Heart left ventricle (tissue), 13 donors: ENCODE data around the gene DKK3.

ENCODE experiments used
- CTCF ChIP-seq, 12 donors: fragments of 200-600 bp; sonication (generic) in 4 of 12; IDR thresholded peaks; one replicate each; pipeline versions ENCODE4 v1.5.0 to v1.8.0; 2018 to 2022; ENCODE audit warnings: antibody characterized with exemption in 12 of 12, mild to moderate bottlenecking in 5 of 12
- POLR2A ChIP-seq, 2 donors: fragments of 450-650 bp; IDR thresholded peaks; one replicate each; pipeline ENCODE4 v1.6.1; 2017; ENCODE audit warnings: antibody characterized with exemption in 2 of 2, mild to moderate bottlenecking in 2 of 2, moderate library complexity in 2 of 2
- donor health status: ischemic (EF 13 %, LVEDD 7.1; RV severe dilation, severe dysfunction).
- donor health status: DM: no; HTN: yes; CAD: no.
- donor health status: DM: no; HTN: no; CAD: no.
- donor health status: ischemic (EF 25% LVEDD 6.9; RV normal size, moderate dysfunction).
- donor health status: ischemic (EF 25% LVEDD 5.7; RV mildly dilated, moderate dysfunction).
- donor health status: ischemic (EF 35%, LVEDD 5.7; RV mildly dilated, moderate dysfunction).
- donor health status: nonischemic (EF 11% LVEDD 7.7; RV severe dilation, severe dysfunction).
- donor health status: DM: yes; HTN: yes; CAD: no.
- donor health status: PGD.
- donor health status: ischemic (EF 29% LVEDD 5.4; RV normal size, mild dysfunction).
- donor health status: nonischemic (EF 23%, LVEDD 6.1; RV moderate dilation, normal function).

DNA sequence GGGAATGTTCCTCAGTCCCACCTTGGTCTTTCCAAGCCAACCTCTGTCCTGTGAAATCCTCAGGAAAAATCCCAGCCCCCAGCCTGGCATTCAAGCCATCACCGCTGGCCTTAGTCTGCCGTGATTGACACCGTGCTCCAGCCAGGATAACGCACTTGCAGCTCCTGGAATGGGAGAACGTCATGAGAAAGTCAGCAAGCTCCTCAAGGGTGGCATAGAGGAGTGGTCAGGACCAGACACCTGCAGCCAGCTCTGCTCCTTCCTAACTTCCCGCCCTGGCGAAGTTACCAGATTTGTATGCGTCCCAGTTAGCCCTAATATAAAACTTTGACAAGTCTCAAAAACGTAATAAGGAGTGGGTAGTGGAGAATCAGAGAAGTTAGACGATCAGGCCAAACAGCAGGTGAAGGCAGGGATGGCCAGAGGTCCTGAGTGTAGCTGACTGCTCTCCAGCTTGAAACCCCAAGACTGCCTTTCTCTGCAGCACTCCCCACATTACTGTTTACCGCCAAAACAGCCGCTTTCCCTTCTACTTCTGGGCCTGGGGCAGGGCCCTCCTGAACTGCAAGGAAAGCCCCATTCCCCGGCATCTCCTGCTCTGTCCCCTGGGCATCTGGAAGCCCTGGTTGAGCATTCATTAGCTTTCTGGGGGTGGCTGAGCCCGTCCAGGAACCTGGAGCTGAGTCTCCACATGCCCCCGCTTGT lies 1.3 kb upstream of the DKK3 start:
- TF ChIP-seq CTCF (IDR thresholded peaks at IDR 0.05), result no peak
- TF ChIP-seq POLR2A (IDR thresholded peaks at IDR 0.05), result no peak
